Skeletal muscle satellite cell (primary cell): Measurements from ENCODE around the gene SCAP.
"Not testable (repeated sequence)": the region's sequence is repeated elsewhere in the genome, so short reads cannot be mapped to it uniquely, and the experiment has no call there.

ENCODE experiments used
- H3K27me3 ChIP-seq: 2 replicates; pipeline ENCODE4 v1.7.0; 2013; ENCODE audit warnings: low read length; ENCODE audit not compliant: control insufficient read depth, insufficient read depth
- H3K36me3 ChIP-seq: 2 replicates; pipeline ENCODE4 v1.7.0; 2013; ENCODE audit warnings: mild to moderate bottlenecking, control low read depth, low read length; ENCODE audit not compliant: insufficient read depth
- H3K4me1 ChIP-seq: 2 replicates; pipeline ENCODE4 v1.7.0; 2013; ENCODE audit warnings: low read length; ENCODE audit not compliant: control insufficient read depth, insufficient read depth
- H3K4me2 ChIP-seq: 2 replicates; pipeline ENCODE4 v1.7.0; 2013; ENCODE audit warnings: mild to moderate bottlenecking, low read length
- H3K4me3 ChIP-seq: 2 replicates; pipeline ENCODE4 v1.7.0; 2013; ENCODE audit warnings: low read length
- H3K9ac ChIP-seq: 2 replicates; pipeline ENCODE4 v1.7.0; 2013; ENCODE audit warnings: mild to moderate bottlenecking, low read depth, low read length, moderate library complexity
- H3K9me3 ChIP-seq: replicated peaks from 2 replicates; pipeline ENCODE4 v1.7.0; 2013; ENCODE audit warnings: mild to moderate bottlenecking, control low read depth, low read length

SCAP gene

DNA sequence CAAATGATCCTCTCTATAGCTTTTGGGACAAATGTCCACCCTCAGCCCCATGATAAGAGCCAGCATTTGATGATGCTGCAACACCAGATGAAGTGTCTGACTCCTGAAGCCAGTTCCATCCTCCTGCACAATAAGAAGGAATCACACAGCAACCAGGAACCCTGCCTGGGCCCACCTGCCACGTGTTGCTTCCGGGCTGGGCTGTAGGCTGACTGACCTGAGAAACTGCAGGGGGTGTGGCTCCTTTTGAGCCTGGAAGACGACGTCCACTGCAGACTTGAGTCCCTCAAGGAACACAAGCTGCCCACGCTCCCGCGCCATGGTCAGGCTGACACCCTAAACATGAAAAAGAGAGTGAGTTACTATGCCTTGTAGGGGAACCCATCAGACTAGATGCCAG lies 28.4 kb upstream of the SCAP start:
- Histone ChIP-seq H3K4me3 (no peak overlapping the region), H3K27me3 (no peaks in the 10 kb centered on the region), H3K4me1 (no peaks in the 10 kb centered on the region), H3K9me3 (no peaks in the 10 kb centered on the region), H3K9ac (no peak overlapping the region), H3K36me3 (peaks cover 41% of the 10 kb centered on the region), H3K4me2 (no peak overlapping the region)

DNA sequence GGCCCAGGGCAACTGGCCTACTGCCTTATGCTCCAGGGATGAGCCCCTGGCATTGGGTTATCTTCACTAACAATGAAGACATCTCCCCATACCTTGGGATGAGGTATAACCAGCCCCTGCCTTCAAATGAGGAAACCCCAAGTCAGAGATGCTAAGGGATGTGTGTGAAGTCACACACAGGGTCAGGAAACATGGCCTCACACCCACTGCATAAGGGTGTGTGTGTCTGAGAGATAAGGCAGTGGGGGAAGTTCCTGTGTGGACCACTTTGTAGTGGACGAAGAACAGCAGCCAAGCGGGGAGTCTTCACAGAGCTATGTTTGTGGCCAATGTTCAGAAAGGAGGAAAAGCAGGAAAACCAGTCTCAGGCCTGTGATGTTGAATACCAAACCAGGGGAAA lies 27.3 kb upstream of the SCAP start:
- Histone ChIP-seq H3K9me3 (no peaks in the 10 kb centered on the region), H3K36me3 (peaks cover 50% of the 10 kb centered on the region), H3K9ac (no peak overlapping the region), H3K27me3 (no peaks in the 10 kb centered on the region), H3K4me3 (no peak overlapping the region), H3K4me2 (no peak overlapping the region), H3K4me1 (no peaks in the 10 kb centered on the region)

DNA sequence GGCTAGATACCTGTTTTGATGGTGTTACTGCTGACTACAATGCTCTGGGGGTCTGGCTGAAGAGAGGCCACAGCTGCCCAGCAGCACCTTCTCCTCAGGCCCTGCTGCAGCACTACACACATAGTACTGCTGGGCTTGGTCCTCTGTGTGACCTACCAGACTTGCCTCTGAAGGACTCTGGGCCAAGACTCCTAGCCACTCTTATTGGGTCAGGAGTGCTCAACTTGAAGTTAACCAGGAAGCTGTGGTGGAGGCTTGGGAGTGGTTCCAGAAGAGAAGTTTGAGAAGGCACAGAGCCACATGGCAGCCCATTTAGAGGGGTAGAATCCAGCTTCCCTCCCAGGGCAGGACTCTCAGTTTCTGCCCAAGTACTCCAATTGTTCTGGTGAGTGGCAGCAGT lies 21.2 kb upstream of the SCAP start:
- Histone ChIP-seq H3K4me3 (no peak overlapping the region), H3K27me3 (no peaks in the 10 kb centered on the region), H3K4me2 (no peak overlapping the region), H3K9me3 (no peaks in the 10 kb centered on the region), H3K36me3 (peaks cover 58% of the 10 kb centered on the region), H3K4me1 (no peaks in the 10 kb centered on the region), H3K9ac (no peak overlapping the region)

DNA sequence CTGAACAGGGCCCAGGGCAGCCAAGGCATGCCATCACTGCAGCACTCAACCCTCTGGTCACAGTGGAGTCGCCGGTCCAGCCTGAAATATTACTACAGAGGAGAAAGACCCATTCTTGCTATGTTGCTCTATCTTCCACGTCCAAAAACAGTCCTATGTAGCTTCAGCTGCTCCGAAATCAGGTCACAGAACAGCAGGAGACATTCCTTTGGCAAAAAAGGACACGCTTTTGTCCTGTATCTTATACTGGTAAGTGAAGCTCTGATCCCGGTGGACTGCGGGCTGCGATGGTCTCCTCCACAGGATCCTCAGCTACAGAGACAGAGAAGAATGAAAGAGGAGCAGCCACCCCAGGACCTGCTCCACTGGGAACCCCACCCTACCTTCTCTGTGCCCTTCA lies 20.1 kb upstream of the SCAP start:
- H3K9ac ChIP-seq, result no peak overlapping the region
- peaks cover 48% of the 10 kb centered on the region for H3K36me3 ChIP-seq

DNA sequence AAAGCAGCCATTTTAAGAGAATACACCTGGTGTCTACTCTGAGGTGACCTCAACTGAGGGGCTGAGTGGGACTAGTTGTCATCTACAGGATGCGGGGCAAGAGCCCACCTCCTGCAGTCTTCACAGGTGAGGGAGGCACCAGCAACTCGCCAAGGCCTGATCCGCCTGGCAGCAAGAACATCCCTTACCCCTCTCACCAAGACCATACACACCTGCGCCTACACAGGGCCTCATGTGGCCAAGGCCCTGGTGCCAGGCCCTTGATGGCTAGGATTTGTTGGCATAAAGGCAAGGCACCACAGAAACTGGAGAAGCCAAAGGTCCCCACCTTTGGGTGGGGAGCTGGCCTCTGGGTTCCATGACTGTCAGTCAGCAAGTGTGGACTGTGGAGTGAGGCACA lies 19.4 kb upstream of the SCAP start:
- H3K9ac ChIP-seq, result no peak overlapping the region
- no peaks in the 10 kb centered on the region for H3K27me3 ChIP-seq
- H3K36me3 ChIP-seq, result peaks cover 41% of the 10 kb centered on the region
- H3K4me1 ChIP-seq, result no peaks in the 10 kb centered on the region
- no peak overlapping the region for H3K4me2 ChIP-seq
- H3K4me3 ChIP-seq, result no peak overlapping the region
- H3K9me3 ChIP-seq, result no peaks in the 10 kb centered on the region

More for the DNA sequence above, 20.1 kb upstream of the SCAP start:
- Histone ChIP-seq H3K4me3 (no peak overlapping the region), H3K4me2 (no peak overlapping the region), H3K27me3 (no peaks in the 10 kb centered on the region), H3K4me1 (no peaks in the 10 kb centered on the region), H3K9me3 (no peaks in the 10 kb centered on the region)

DNA sequence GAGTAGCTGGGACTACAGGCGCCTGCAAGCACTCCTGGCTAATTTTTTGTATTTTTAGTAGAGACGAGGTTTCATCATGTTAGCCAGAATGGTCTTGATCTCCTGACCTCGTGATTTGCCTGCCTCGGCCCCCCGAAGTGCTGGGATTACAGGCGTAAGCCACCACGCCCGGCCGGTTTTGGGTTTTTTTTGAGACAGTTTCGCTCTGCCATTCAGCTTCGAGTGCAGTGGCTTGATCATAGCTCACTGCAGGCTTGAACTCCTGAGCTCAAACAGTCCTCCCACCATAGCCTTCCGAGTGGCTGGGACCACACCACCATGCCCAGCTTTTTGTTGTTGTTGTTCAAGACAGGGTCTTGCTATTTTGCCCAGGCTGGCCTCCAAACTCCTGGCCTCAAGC lies 16.0 kb upstream of the SCAP start:
- no peaks in the 10 kb centered on the region for H3K27me3 ChIP-seq
- H3K9me3 ChIP-seq, result no peaks in the 10 kb centered on the region
- no peak overlapping the region for H3K4me3 ChIP-seq
- no peaks in the 10 kb centered on the region for H3K4me1 ChIP-seq
- no peak overlapping the region for H3K9ac ChIP-seq
- H3K36me3 ChIP-seq, result peaks cover 20% of the 10 kb centered on the region
- no peak overlapping the region for H3K4me2 ChIP-seq

DNA sequence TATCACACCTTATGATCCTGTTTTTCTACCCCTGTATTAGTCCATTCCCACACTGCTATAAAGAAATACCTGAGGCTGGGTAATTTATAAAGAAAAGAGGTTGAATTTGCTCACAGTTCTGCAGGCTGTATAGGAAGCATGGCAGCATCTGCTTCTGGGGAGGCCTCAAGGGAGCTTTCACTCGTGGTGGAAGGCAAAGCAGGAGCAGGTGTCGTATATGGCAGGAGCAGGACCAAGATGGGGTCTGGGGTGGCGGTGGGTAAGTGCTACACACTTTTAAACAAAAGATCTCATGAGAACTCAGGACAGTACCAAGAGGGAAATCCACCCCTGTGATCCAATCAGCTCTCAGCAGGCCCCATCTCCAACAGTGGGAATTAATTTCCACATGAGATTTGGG lies 15.4 kb upstream of the SCAP start:
- no peaks in the 10 kb centered on the region for H3K27me3 ChIP-seq
- no peak overlapping the region for H3K4me2 ChIP-seq
- no peak overlapping the region for H3K9ac ChIP-seq
- H3K4me3 ChIP-seq, result no peak overlapping the region
- no peaks in the 10 kb centered on the region for H3K9me3 ChIP-seq
- H3K36me3 ChIP-seq, result peaks cover 18% of the 10 kb centered on the region
- no peaks in the 10 kb centered on the region for H3K4me1 ChIP-seq

DNA sequence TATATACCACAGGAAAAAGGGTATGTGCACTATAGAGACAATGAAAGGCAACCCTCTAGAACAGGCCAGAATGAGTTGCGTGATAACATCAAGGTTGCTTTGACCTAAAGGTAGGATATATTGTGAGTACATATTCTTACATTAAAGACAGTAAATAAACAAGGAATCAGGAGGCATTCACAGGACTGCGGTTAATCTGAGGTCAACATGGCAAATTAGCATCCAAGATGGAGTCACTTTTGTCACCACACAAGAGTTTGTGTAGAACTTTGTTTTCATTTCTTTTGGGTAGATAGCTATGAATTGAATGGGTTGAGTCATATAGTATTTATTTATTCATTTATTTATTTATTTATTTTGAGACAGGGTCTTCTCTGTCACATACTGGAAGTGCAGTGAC lies 11.5 kb upstream of the SCAP start:
- no peaks in the 10 kb centered on the region for H3K27me3 ChIP-seq
- H3K9ac ChIP-seq, result no peak overlapping the region
- H3K4me2 ChIP-seq, result no peak overlapping the region
- no peak overlapping the region for H3K4me3 ChIP-seq
- no peaks in the 10 kb centered on the region for H3K4me1 ChIP-seq
- H3K36me3 ChIP-seq, result no peaks in the 10 kb centered on the region
- H3K9me3 ChIP-seq, result no peaks in the 10 kb centered on the region

DNA sequence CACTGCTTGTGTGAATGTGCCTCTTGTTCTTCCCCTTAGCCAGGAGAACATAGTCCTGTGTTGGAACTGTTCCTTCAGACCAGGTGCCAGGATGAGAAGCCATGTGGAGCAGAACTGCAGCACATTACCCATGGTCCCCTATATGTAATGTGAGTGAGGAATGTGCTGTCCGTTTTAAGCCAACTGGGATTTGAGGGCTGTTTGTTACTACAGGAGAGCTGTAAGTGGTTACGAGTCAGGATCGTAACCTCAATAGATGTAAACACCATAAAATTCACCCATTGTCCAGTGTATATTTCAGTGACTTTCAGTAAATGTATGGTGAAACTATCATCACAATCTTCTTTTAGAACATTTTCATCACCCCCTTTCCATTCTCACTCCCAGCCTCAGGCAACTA lies 10.1 kb upstream of the SCAP start:
- Histone ChIP-seq H3K9me3 (no peaks in the 10 kb centered on the region), H3K9ac (no peak overlapping the region), H3K4me1 (no peaks in the 10 kb centered on the region), H3K4me2 (no peak overlapping the region), H3K36me3 (no peaks in the 10 kb centered on the region), H3K4me3 (no peak overlapping the region), H3K27me3 (no peaks in the 10 kb centered on the region)

DNA sequence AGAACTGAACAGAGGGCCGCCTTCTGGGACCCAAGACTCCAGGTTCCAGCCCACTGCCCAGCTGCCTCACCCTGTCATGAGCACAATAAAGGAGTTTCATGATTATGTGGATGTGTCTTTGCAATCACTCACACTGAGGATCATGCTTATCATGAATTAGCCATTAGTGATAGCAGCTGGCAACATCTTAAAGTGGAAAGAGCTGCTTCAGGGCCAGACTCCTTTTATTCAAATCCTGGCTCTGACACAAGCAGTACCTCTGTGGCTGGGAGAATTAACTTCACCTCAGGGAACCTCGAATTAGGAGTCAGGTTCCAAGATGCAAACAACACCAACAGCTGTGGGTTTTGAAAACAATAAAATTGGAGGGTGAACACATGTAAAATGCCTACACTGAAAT lies 6.6 kb upstream of the SCAP start:
- Histone ChIP-seq H3K36me3 (no peaks in the 10 kb centered on the region), H3K9me3 (no peaks in the 10 kb centered on the region), H3K4me3 (no peak overlapping the region), H3K27me3 (no peaks in the 10 kb centered on the region), H3K4me2 (no peak overlapping the region), H3K9ac (no peak overlapping the region), H3K4me1 (no peaks in the 10 kb centered on the region)

DNA sequence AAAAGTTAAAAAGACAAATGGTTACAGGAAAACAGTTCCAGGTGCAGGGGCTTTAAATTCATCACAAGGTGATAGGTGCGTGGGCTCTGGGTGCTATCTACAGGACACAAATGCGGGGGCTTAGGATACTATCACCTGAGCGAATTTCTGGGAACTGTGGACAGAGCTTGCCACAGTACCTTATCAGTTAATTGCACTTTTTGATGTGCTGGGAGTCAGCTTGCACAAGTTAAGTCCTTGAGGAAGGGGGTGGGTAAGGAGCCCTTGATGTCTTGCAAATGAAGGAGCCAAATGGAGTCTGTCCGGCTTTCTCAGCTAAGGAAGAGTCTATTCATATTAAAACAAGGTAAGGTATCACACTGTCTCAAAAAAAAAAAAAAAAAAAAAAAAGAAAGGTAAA lies 6.0 kb upstream of the SCAP start:
- not testable (repeated sequence) for H3K36me3 ChIP-seq, H3K4me2 ChIP-seq, H3K4me3 ChIP-seq, H3K4me1 ChIP-seq, H3K9me3 ChIP-seq, H3K9ac ChIP-seq, H3K27me3 ChIP-seq

DNA sequence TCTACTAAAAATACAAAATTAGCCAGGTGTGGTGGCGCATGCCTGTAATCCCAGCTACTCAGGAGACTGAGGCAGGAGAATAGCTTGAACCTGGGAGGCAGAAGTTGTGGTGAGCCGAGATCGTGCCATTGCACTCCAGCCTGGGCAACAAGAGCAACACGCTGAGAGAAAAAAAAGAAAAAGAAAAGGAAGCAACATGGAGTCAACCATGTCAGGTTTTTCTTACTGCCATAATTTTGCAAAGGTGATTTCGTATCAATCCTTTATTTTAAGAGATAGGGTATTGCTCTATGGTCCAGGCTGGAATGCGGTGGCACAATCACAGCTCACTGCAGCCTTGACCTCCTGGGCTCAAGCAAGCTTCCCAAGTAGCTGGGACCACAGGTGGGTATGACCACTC lies 4.5 kb upstream of the SCAP start:
- not testable (repeated sequence) for H3K4me1 ChIP-seq, H3K27me3 ChIP-seq, H3K36me3 ChIP-seq, H3K9me3 ChIP-seq, H3K4me2 ChIP-seq, H3K4me3 ChIP-seq, H3K9ac ChIP-seq

DNA sequence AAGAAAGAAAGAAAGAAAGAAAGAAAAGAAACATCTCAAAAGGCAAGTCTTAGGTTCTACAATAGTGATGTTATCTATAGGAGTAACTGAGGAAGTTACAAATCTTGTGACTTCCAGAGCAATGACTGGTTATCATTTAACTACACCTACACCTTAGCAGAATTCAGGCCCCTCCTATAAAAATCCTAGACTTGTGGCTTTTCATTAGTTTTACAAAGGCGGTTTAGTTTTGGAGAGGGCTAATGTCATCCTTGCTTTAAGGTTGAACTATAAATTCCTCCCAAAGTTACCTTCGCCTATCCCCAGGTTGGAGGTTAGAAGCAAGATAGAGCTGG lies 4.1 kb upstream of the SCAP start:
- Histone ChIP-seq H3K4me1 (peaks cover 9% of the 10 kb centered on the region), H3K9me3 (no peaks in the 10 kb centered on the region), H3K4me3 (no peak overlapping the region), H3K27me3 (no peaks in the 10 kb centered on the region), H3K4me2 (no peak overlapping the region), H3K9ac (no peak overlapping the region), H3K36me3 (no peaks in the 10 kb centered on the region)
